ENCODE measurements around the gene S1PR4. TPM values are rescaled to one million over a fixed set of nuclear protein-coding genes. Genes with fewer than 3 reads are reported as not detected.

S1PR4 gene
- total and polyA plus RNA-seq, 2 donors from 2014 or later: 0.67 to 5.1 TPM

DNA sequence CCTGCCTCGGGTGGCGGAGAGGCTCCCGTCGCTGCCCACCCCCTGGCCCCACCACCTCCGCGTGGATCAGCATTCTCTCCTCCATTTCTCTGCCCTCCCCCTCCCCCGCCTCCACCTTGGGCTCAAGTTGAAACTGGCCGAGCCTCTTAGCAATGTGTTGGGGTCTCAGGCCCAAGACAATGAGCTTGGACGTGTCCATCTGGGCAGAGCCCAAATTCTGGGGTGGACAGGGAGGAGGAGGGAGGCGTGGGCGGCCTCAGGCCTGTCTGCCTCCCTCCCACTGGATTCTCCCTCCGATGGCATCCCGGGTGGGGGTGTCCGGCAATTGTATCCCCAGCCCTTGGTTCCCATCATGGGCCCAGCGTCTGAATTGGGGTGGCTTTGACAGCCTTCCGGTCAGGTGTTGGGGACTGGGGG, 47.1 kb downstream of the S1PR4 start:
- no peaks in the 10 kb centered on the region for H3K9me3 ChIP-seq (ENCODE audit: control insufficient read depth in 2 of 3, insufficient read depth in 1 of 3, low read length in 3 of 3)

GRCh38 chr19:3227054-3227626, 48.6 kb downstream of the S1PR4 start:
- no peak for TF ChIP-seq CTCF (IDR thresholded peaks at IDR 0.05; ENCODE audit: borderline replicate concordance, extremely low read depth, insufficient read depth)
- no peaks in the 10 kb centered on the region for H3K36me3 ChIP-seq (ENCODE audit: control insufficient read depth in 2 of 3, insufficient read depth in 3 of 3, low read length in 3 of 3)
- H3K27me3 ChIP-seq (ENCODE audit: control insufficient read depth, insufficient read depth, low read length): no peaks in the 10 kb centered on the region
- no peak for DNase-seq
- no peaks in the 10 kb centered on the region for H3K9me3 ChIP-seq (ENCODE audit: control insufficient read depth in 2 of 3, insufficient read depth in 1 of 3, low read length in 3 of 3)
- intact Hi-C loops (cut with DNase I): no loop called here
- no peak overlapping the region for H3K9ac ChIP-seq (ENCODE audit: low read length in 3 of 3)
- no peak overlapping the region for H3K27ac ChIP-seq (ENCODE audit: low read depth in 2 of 2, low read length in 2 of 2)
- no peak for FAIRE-seq
- H3K4me1 ChIP-seq (ENCODE audit: control insufficient read depth in 2 of 3, insufficient read depth in 2 of 3, low read depth in 1 of 3, low read length in 3 of 3): no peaks in the 10 kb centered on the region
- H3K4me3 ChIP-seq (ENCODE audit: low read length in 3 of 3): no peak overlapping the region

More for the DNA sequence above, 47.1 kb downstream of the S1PR4 start:
- Histone ChIP-seq H3K4me1 (ENCODE audit: control insufficient read depth in 2 of 3, insufficient read depth in 2 of 3, low read depth in 1 of 3, low read length in 3 of 3) (no peaks in the 10 kb centered on the region), H3K27ac (ENCODE audit: low read depth in 2 of 2, low read length in 2 of 2) (no peak overlapping the region), H3K4me3 (ENCODE audit: low read length in 3 of 3) (no peak overlapping the region), H3K9ac (ENCODE audit: low read length in 3 of 3) (no peak overlapping the region), H3K27me3 (ENCODE audit: control insufficient read depth, insufficient read depth, low read length) (no peaks in the 10 kb centered on the region), H3K36me3 (ENCODE audit: control insufficient read depth in 2 of 3, insufficient read depth in 3 of 3, low read length in 3 of 3) (no peaks in the 10 kb centered on the region)
- no peak for FAIRE-seq
- intact Hi-C loops (cut with DNase I): no loop called here
- no peak for TF ChIP-seq CTCF (IDR thresholded peaks at IDR 0.05; ENCODE audit: borderline replicate concordance, extremely low read depth, insufficient read depth)
- no peak for DNase-seq

GRCh38 chr19:3229346-3229743, 50.8 kb downstream of the S1PR4 start:
- Histone ChIP-seq H3K36me3 (ENCODE audit: control insufficient read depth in 2 of 3, insufficient read depth in 3 of 3, low read length in 3 of 3) (no peaks in the 10 kb centered on the region), H3K9me3 (ENCODE audit: control insufficient read depth in 2 of 3, insufficient read depth in 1 of 3, low read length in 3 of 3) (no peaks in the 10 kb centered on the region), H3K9ac (ENCODE audit: low read length in 3 of 3) (no peak overlapping the region), H3K27ac (ENCODE audit: low read depth in 2 of 2, low read length in 2 of 2) (no peak overlapping the region), H3K4me3 (ENCODE audit: low read length in 3 of 3) (no peak overlapping the region), H3K4me1 (ENCODE audit: control insufficient read depth in 2 of 3, insufficient read depth in 2 of 3, low read depth in 1 of 3, low read length in 3 of 3) (no peaks in the 10 kb centered on the region), H3K27me3 (ENCODE audit: control insufficient read depth, insufficient read depth, low read length) (no peaks in the 10 kb centered on the region)
- intact Hi-C loops (cut with DNase I): no loop called here
- DNase-seq (no peak), FAIRE-seq (no peak)
- TF ChIP-seq CTCF (IDR thresholded peaks at IDR 0.05; ENCODE audit: borderline replicate concordance, extremely low read depth, insufficient read depth): no peak

Other genes starting within 250 kb of the S1PR4 start
- gene ZNF77, start 233.8 kb upstream of the S1PR4 start, total RNA-seq: 5.1 TPM
- gene ZNF77, start 233.8 kb upstream of the S1PR4 start, polyA plus RNA-seq (ENCODE audit: insufficient read depth, low read depth, low replicate concordance): 2.4 TPM
- 3.7 TPM for gene TLE6, start 201.2 kb upstream of the S1PR4 start, total RNA-seq
- gene TLE6, start 201.2 kb upstream of the S1PR4 start, polyA plus RNA-seq (ENCODE audit: insufficient read depth, low read depth, low replicate concordance): 5.2 TPM
- gene TLE2, start 149.5 kb upstream of the S1PR4 start, total RNA-seq: 76.6 TPM
- 28.2 TPM for gene TLE2, start 149.5 kb upstream of the S1PR4 start, polyA plus RNA-seq (ENCODE audit: insufficient read depth, low read depth, low replicate concordance)
- gene TLE5, start 116.3 kb upstream of the S1PR4 start, total RNA-seq: 526 TPM
- gene TLE5, start 116.3 kb upstream of the S1PR4 start, polyA plus RNA-seq (ENCODE audit: insufficient read depth, low read depth, low replicate concordance): 580 TPM
- 69.4 TPM for gene GNA11, start 84.4 kb upstream of the S1PR4 start, total RNA-seq
- 43.9 TPM for gene GNA11, start 84.4 kb upstream of the S1PR4 start, polyA plus RNA-seq (ENCODE audit: insufficient read depth, low read depth, low replicate concordance)
- 8.7 TPM for gene GNA15, start 42.7 kb upstream of the S1PR4 start, total RNA-seq
- 1.7 TPM for gene GNA15, start 42.7 kb upstream of the S1PR4 start, polyA plus RNA-seq (ENCODE audit: insufficient read depth, low read depth, low replicate concordance)
- gene NCLN, start 7.2 kb downstream of the S1PR4 start, total RNA-seq: 43.3 TPM
- 63.2 TPM for gene NCLN, start 7.2 kb downstream of the S1PR4 start, polyA plus RNA-seq (ENCODE audit: insufficient read depth, low read depth, low replicate concordance)
- 0.38 TPM for gene CELF5, start 45.9 kb downstream of the S1PR4 start, total RNA-seq
- 0.15 TPM for gene CELF5, start 45.9 kb downstream of the S1PR4 start, polyA plus RNA-seq (ENCODE audit: insufficient read depth, low read depth, low replicate concordance)
- gene NFIC, start 187.8 kb downstream of the S1PR4 start, total RNA-seq: 173 TPM
- gene NFIC, start 187.8 kb downstream of the S1PR4 start, polyA plus RNA-seq (ENCODE audit: insufficient read depth, low read depth, low replicate concordance): 20.3 TPM